GM12872 (cell line): Measurements from ENCODE around the gene ENPP4.

Experiments used
- CTCF ChIP-seq: IDR thresholded peaks from 3 replicates; pipeline ENCODE4 v1.5.1; 2011; ENCODE audit warnings: low read depth, mild to moderate bottlenecking, low read length, moderate library complexity; ENCODE audit not compliant: insufficient read depth

The ENPP4 gene

GRCh38 chr6:46129629-46130511, at the start of gene ENPP4:
Gene ENPP4, plus strand, starts transcription at chr6:46129989. Its CDS starts 9,595 bp downstream, at chr6:46139584.
- TF ChIP-seq CTCF: peak; percentile 36; the same call in 2 of the 3 replicates

GRCh38 chr6:46080111-46080510, 49.7 kb upstream of the ENPP4 start:
- no peak for TF ChIP-seq CTCF

- TF ChIP-seq CTCF: peak; percentile 62
Measured at GRCh38 chr6:46090115-46091079, 39.4 kb upstream of the ENPP4 start.

GRCh38 chr6:46091080-46091478, 38.7 kb upstream of the ENPP4 start:
- TF ChIP-seq CTCF: no peak

- no peak for TF ChIP-seq CTCF
Measured at GRCh38 chr6:46095251-46095650, 34.5 kb upstream of the ENPP4 start.

- no peak for TF ChIP-seq CTCF
Measured at GRCh38 chr6:46097366-46097765, 32.4 kb upstream of the ENPP4 start.

- no peak for TF ChIP-seq CTCF
Measured at GRCh38 chr6:46098678-46099077, 31.1 kb upstream of the ENPP4 start.
